H9 (cell line): ENCODE data around the gene PTPN21. TPM values are rescaled to one million over a fixed set of nuclear protein-coding genes. Genes with fewer than 3 reads are reported as not detected.

Experiments
- DNase-seq: peaks from one replicate; pipeline ENCODE4 v3.0.0-alpha.2; 2017
- H2AFZ ChIP-seq: one replicate; pipeline ENCODE4 v1.6.1; 2013; ENCODE audit warnings: mild to moderate bottlenecking, low read length, control low read depth, moderate library complexity
- H2AK5ac ChIP-seq: 2 replicates; pipeline ENCODE4 v1.6.1; 2013; ENCODE audit warnings: low read length, control low read depth, mixed read lengths; ENCODE audit not compliant: insufficient read length
- H2BK120ac ChIP-seq: one replicate; pipeline ENCODE4 v1.6.1; 2013; ENCODE audit warnings: low read depth, mild to moderate bottlenecking, low read length, control low read depth, inconsistent platforms; ENCODE audit not compliant: poor library complexity, severe bottlenecking
- H2BK12ac ChIP-seq: 2 replicates; pipeline ENCODE4 v1.6.1; 2013; ENCODE audit warnings: low read length, control low read depth, mixed read lengths, low read depth; ENCODE audit not compliant: insufficient read length
- H2BK15ac ChIP-seq: 2 replicates; pipeline ENCODE4 v1.6.1; 2013; ENCODE audit warnings: low read depth, low read length, control low read depth
- H2BK20ac ChIP-seq: one replicate; pipeline ENCODE4 v1.6.1; 2013; ENCODE audit warnings: low read depth, mild to moderate bottlenecking, low read length, control low read depth, inconsistent platforms; ENCODE audit not compliant: poor library complexity, severe bottlenecking
- H2BK5ac ChIP-seq: 2 replicates; pipeline ENCODE4 v1.6.1; 2013; ENCODE audit warnings: low read length, control low read depth, mixed read lengths; ENCODE audit not compliant: insufficient read length
- H3K14ac ChIP-seq: 2 replicates; pipeline ENCODE4 v1.6.1; 2013; ENCODE audit warnings: low read length, control low read depth; ENCODE audit not compliant: insufficient read depth
- H3K18ac ChIP-seq: 2 replicates; pipeline ENCODE4 v1.6.1; 2013; ENCODE audit warnings: low read depth, mild to moderate bottlenecking, mixed read lengths, low read length, control low read depth; ENCODE audit not compliant: insufficient read length
- H3K23ac ChIP-seq: 2 replicates; pipeline ENCODE4 v1.6.1; 2013; ENCODE audit warnings: low read length, control low read depth, mixed read lengths, low read depth; ENCODE audit not compliant: insufficient read length
- H3K23me2 ChIP-seq: 2 replicates; pipeline ENCODE4 v1.6.1; 2013; ENCODE audit warnings: low read depth, mild to moderate bottlenecking, mixed read lengths, low read length, control low read depth; ENCODE audit not compliant: insufficient read length, poor library complexity, severe bottlenecking
- H3K27ac ChIP-seq: 2 replicates; pipeline ENCODE4 v1.5.1; 2013; ENCODE audit warnings: low read length, control low read depth, mixed read lengths, low read depth; ENCODE audit not compliant: insufficient read length
- H3K27me3 ChIP-seq: 2 replicates; pipeline ENCODE4 v1.6.1; 2013; ENCODE audit warnings: low read length, control low read depth, inconsistent platforms; ENCODE audit not compliant: insufficient read depth
- H3K4ac ChIP-seq: 2 replicates; pipeline ENCODE4 v1.6.1; 2013; ENCODE audit warnings: low read depth, mild to moderate bottlenecking, control low read depth, inconsistent platforms, low read length, moderate library complexity
- H3K4me1 ChIP-seq: 2 replicates; pipeline ENCODE4 v1.6.1; 2013; ENCODE audit warnings: low read length, control low read depth, inconsistent platforms; ENCODE audit not compliant: insufficient read depth
- H3K4me2 ChIP-seq: 2 replicates; pipeline ENCODE4 v1.6.1; 2013; ENCODE audit warnings: low read length, control low read depth, mixed read lengths; ENCODE audit not compliant: insufficient read length, insufficient read depth
- H3K56ac ChIP-seq: 2 replicates; pipeline ENCODE4 v1.6.1; 2013; ENCODE audit warnings: low read depth, mild to moderate bottlenecking, mixed read lengths, low read length, control low read depth; ENCODE audit not compliant: insufficient read length
- H3K79me1 ChIP-seq: 2 replicates; pipeline ENCODE4 v1.6.1; 2013; ENCODE audit warnings: low read depth, mild to moderate bottlenecking, moderate library complexity, low read length, control low read depth, inconsistent platforms; ENCODE audit not compliant: insufficient read depth, poor library complexity, severe bottlenecking
- H3K79me2 ChIP-seq: 2 replicates; pipeline ENCODE4 v1.6.1; 2013; ENCODE audit warnings: low read length, control low read depth, inconsistent platforms; ENCODE audit not compliant: insufficient read depth
- H3K9ac ChIP-seq: 2 replicates; pipeline ENCODE4 v1.6.1; 2013; ENCODE audit warnings: low read length, control low read depth, mixed read lengths; ENCODE audit not compliant: insufficient read length; ENCODE audit errors: extremely low read depth
- H3K9me3 ChIP-seq: one replicate; pipeline ENCODE4 v1.6.1; 2013; ENCODE audit warnings: low read depth, low read length, inconsistent platforms; ENCODE audit not compliant: control insufficient read depth
- H3T11ph ChIP-seq: one replicate; pipeline ENCODE4 v1.6.1; 2013; ENCODE audit warnings: mild to moderate bottlenecking, low read length, control low read depth, inconsistent platforms
- H4K20me1 ChIP-seq: one replicate; pipeline ENCODE4 v1.6.1; 2013; ENCODE audit not compliant: control insufficient read depth, insufficient read length, insufficient read depth
- H4K5ac ChIP-seq: 2 replicates; pipeline ENCODE4 v1.6.1; 2013; ENCODE audit warnings: low read depth, mild to moderate bottlenecking, mixed read lengths, low read length, control low read depth; ENCODE audit not compliant: insufficient read length
- H4K8ac ChIP-seq: replicated peaks from 2 replicates; pipeline ENCODE4 v1.6.1; 2013; ENCODE audit warnings: low read length, control low read depth, mixed read lengths, low read depth; ENCODE audit not compliant: insufficient read length
- H4K91ac ChIP-seq: 2 replicates; pipeline ENCODE4 v1.6.1; 2013; ENCODE audit warnings: low read depth, mild to moderate bottlenecking, moderate library complexity, mixed read lengths, low read length, control low read depth; ENCODE audit not compliant: insufficient read length
- H3K27ac Mint-ChIP-seq, 3 experiments: 2 replicates in 2 of 3; 3 replicates in 1 of 3; pipeline ENCODE4 v1.8.0; 2020 to 2021; ENCODE audit warnings: mixed read lengths in 3 of 3, mild to moderate bottlenecking in 1 of 3, moderate library complexity in 1 of 3
- H3K27me3 Mint-ChIP-seq: 2 replicates; pipeline ENCODE4 v1.8.0; 2021; ENCODE audit warnings: low read depth, mild to moderate bottlenecking, moderate library complexity, mixed read lengths
- H3K36me3 Mint-ChIP-seq, 3 experiments: 2 replicates in 2 of 3; 3 replicates in 1 of 3; pipeline ENCODE4 v1.8.0; 2020 to 2021; ENCODE audit warnings: low read depth in 3 of 3, mixed read lengths in 3 of 3; ENCODE audit not compliant: insufficient read depth in 1 of 3
- H3K4me1 Mint-ChIP-seq, 2 experiments: 2 replicates each; pipeline ENCODE4 v1.8.0; 2020; ENCODE audit warnings: mixed read lengths in 2 of 2
- H3K4me3 Mint-ChIP-seq, 2 experiments: 2 replicates in 1 of 2; 3 replicates in 1 of 2; pipeline ENCODE4 v1.8.0; 2020 to 2021; ENCODE audit warnings: mild to moderate bottlenecking in 2 of 2, mixed read lengths in 2 of 2, moderate library complexity in 1 of 2
- H3K9me3 Mint-ChIP-seq, 2 experiments: 2 replicates in 1 of 2; 3 replicates in 1 of 2; pipeline ENCODE4 v1.8.0; 2020; ENCODE audit warnings: mild to moderate bottlenecking in 2 of 2, mixed read lengths in 2 of 2, moderate library complexity in 1 of 2
- WGBS: extraction: QIAGEN DNeasy Blood & Tissue Kit; methylation state at CpG from one replicate; pipeline ENCODE4 v1.1.7; 2013; ENCODE audit warnings: missing lambda C conversion rate, low lambda C conversion rate, mixed read lengths; ENCODE audit not compliant: insufficient read length; ENCODE audit errors: extremely low coverage; 5-methylcytosine and 5-hydroxymethylcytosine counted together
- total RNA-seq: library from RNA; stranded (reverse); gene quantifications from 2 replicates; pipeline ENCODE4 v1.2.1, GENCODE V29; 2021
- TF ChIP-seq, protein P1 (sequence below): fragments of 200-600 bp; sonication (generic); conservative IDR thresholded peaks from 3 replicates; pipeline ENCODE4 v1.8.0; 2021; ENCODE audit warnings: antibody characterized with exemption, mild to moderate bottlenecking

The PTPN21 gene
- total RNA-seq, 1 experiment from 2014 or later = 14.3 TPM

DNA sequence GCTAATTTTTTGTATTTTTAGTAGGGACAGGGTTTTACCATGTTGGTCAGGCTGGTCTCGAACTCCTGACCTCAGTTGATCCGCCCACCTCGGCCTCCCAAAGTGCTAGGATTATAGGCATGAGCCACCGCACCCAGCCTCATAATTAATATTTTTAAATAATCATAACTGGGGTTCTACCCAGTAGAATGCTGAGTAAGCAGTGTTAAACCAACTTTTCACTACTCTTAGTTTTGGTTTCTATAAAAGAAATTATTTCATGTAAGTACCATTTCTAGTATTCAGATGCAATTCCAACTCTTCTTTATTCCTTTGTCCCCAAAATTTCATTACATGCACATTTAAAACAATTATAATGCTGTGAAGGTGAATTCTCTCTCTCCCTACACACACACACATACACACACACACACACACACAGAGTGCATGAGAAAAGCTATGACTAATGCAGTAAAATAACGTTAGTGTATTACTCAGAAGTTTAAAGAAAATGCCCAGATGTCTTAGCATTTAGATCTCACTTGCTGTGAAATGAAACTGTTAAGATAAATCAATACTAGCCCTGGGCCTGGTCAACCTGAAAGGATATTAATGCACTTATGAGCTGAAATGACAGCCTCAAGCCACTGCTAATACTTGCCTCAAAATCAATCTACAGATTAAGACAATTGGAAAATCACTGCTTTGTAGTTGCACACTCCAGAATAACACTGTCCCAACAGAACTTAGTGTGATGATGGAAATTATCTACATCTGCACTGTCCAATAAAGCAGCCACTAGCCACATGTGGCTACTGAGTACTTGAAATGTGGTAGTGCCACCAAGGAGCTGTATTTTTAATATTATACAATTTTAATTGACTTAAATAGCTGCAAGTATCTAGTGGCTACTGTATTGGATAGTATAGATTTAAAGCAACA, 36.0 kb downstream of the PTPN21 start:
- Histone ChIP-seq H3K23ac (no peak overlapping the region), H2BK15ac (no peak overlapping the region), H3K27ac (no peak overlapping the region), H4K8ac (no peak overlapping the region), H2AFZ (no peak overlapping the region), H2BK120ac (no peak overlapping the region), H3K79me2 (no peaks in the 10 kb centered on the region), H3K4me2 (no peak overlapping the region), H3K27me3 (no peaks in the 10 kb centered on the region), H3K23me2 (no peaks in the 10 kb centered on the region), H3K18ac (no peak overlapping the region), H3K79me1 (no peaks in the 10 kb centered on the region), H4K20me1 (no peaks in the 10 kb centered on the region), H3T11ph (no peak overlapping the region), H3K4me1 (no peaks in the 10 kb centered on the region), H3K9me3 (no peaks in the 10 kb centered on the region), H3K56ac (no peak overlapping the region), H2AK5ac (no peak overlapping the region), H3K9ac (no peak overlapping the region), H2BK12ac (no peak overlapping the region), H3K14ac (no peak overlapping the region), H3K4ac (no peak overlapping the region), H2BK20ac (no peak overlapping the region), H4K5ac (no peak overlapping the region), H4K91ac (no peak overlapping the region), H2BK5ac (no peak overlapping the region)
- no CpG with 5 or more reads among the region's 5 CpGs for WGBS
- DNase-seq = no peak
- no peak overlapping the region for H3K4me3 Mint-ChIP-seq
- H3K27ac Mint-ChIP-seq = no peak overlapping the region
- H3K4me1 Mint-ChIP-seq = no peaks in the 10 kb centered on the region
- TF ChIP-seq, protein P1, sequence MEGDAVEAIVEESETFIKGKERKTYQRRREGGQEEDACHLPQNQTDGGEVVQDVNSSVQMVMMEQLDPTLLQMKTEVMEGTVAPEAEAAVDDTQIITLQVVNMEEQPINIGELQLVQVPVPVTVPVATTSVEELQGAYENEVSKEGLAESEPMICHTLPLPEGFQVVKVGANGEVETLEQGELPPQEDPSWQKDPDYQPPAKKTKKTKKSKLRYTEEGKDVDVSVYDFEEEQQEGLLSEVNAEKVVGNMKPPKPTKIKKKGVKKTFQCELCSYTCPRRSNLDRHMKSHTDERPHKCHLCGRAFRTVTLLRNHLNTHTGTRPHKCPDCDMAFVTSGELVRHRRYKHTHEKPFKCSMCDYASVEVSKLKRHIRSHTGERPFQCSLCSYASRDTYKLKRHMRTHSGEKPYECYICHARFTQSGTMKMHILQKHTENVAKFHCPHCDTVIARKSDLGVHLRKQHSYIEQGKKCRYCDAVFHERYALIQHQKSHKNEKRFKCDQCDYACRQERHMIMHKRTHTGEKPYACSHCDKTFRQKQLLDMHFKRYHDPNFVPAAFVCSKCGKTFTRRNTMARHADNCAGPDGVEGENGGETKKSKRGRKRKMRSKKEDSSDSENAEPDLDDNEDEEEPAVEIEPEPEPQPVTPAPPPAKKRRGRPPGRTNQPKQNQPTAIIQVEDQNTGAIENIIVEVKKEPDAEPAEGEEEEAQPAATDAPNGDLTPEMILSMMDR = no peak
- H3K36me3 Mint-ChIP-seq = peaks cover 1 to 22% (median 6%) of the 10 kb centered on the region in 3 experiments; a peak in 5 of 7 replicates
- no peaks in the 10 kb centered on the region for H3K27me3 Mint-ChIP-seq
- no peaks in the 10 kb centered on the region for H3K9me3 Mint-ChIP-seq
